Prostate gland (tissue), 2 donors: Measurements from ENCODE around the gene TMEM178A.

ENCODE experiments used
- CTCF ChIP-seq, 4 experiments: fragments of 200-600 bp in 2 of 4; fragments of 450-650 bp in 2 of 4; sonication (generic) in 2 of 4; IDR thresholded peaks; 1 replicate in 3 of 4; 2 replicates in 1 of 4; pipeline ENCODE4 v1.5.1; 2016 to 2019; ENCODE audit warnings: antibody characterized with exemption in 4 of 4, mild to moderate bottlenecking in 2 of 4, moderate library complexity in 2 of 4
- POLR2A ChIP-seq: fragments of 450-650 bp; IDR thresholded peaks from one replicate; pipeline ENCODE4 v1.6.1; 2016; ENCODE audit warnings: antibody characterized with exemption, mild to moderate bottlenecking
- POLR2AphosphoS5 ChIP-seq: sonication (generic); formaldehyde crosslinking; IDR thresholded peaks from one replicate; pipeline ENCODE4 v1.6.1; 2017; ENCODE audit warnings: antibody characterized with exemption

GRCh38 chr2:39736640-39737039 is 70.9 kb downstream of the TMEM178A start:
- no peak for TF ChIP-seq CTCF (IDR thresholded peaks at IDR 0.05)
- TF ChIP-seq POLR2A, result no peak
- no peak for TF ChIP-seq POLR2AphosphoS5
